ENCODE data around the gene EXOSC2. TPM values are rescaled to one million over a fixed set of nuclear protein-coding genes. Genes with fewer than 3 reads are reported as not detected.

EXOSC2 gene
- total and polyA plus RNA-seq, 2 of the 8 experiments (the other 6 are each of a cell fraction or from before 2014, with no cell fraction given), result 47.8 to 93.6 TPM

- TF ChIP-seq CTCF (IDR thresholded peaks at IDR 0.05; ENCODE audit: control extremely low read depth in 1 of 3, insufficient read depth in 1 of 3, low read depth in 1 of 3, low read length in 3 of 3) (no peak), NRF1 (IDR thresholded peaks at IDR 0.05; ENCODE audit: low read depth, low read length) (no peak)
Measured at GRCh38 chr9:130688072-130688471, 5.5 kb upstream of the EXOSC2 start (continued).

Data from H1 (cell line).